ENCODE measurements around the gene CSTA.

DNA sequence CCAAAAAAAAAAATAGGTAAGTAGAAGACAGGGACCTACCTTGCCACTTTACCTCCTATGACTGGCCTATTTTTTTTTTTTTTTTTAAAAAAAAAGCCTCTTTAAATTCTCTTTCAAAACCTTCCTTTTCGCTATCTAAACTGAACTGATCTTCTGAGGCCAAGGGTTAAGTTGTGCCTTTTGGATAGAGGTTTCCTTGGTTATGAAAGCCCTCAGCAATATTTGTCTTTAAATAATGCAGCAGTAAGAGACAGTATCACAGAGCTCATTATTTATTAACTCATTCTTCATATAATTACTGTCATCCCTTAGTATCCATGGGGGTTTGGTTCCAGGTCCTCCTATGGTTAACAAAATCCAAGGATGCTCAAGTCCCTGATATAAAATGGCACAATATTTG lies 49.0 kb downstream of the CSTA start:
- TF ChIP-seq, protein P1, sequence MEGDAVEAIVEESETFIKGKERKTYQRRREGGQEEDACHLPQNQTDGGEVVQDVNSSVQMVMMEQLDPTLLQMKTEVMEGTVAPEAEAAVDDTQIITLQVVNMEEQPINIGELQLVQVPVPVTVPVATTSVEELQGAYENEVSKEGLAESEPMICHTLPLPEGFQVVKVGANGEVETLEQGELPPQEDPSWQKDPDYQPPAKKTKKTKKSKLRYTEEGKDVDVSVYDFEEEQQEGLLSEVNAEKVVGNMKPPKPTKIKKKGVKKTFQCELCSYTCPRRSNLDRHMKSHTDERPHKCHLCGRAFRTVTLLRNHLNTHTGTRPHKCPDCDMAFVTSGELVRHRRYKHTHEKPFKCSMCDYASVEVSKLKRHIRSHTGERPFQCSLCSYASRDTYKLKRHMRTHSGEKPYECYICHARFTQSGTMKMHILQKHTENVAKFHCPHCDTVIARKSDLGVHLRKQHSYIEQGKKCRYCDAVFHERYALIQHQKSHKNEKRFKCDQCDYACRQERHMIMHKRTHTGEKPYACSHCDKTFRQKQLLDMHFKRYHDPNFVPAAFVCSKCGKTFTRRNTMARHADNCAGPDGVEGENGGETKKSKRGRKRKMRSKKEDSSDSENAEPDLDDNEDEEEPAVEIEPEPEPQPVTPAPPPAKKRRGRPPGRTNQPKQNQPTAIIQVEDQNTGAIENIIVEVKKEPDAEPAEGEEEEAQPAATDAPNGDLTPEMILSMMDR (IDR thresholded peaks at IDR 0.05), result no peak
- no peak for TF ChIP-seq POLR2A (IDR thresholded peaks at IDR 0.05)
